ENCODE data around the gene CPLANE1. TPM values are rescaled to one million over a fixed set of nuclear protein-coding genes. Genes with fewer than 3 reads are reported as not detected.
"Not testable (repeated sequence)": the region's sequence is repeated elsewhere in the genome, so short reads cannot be mapped to it uniquely, and the experiment has no call there.

The CPLANE1 gene
- total and polyA plus RNA-seq, 10 of the 15 experiments (the other 5 are each of a cell fraction or from before 2014, with no cell fraction given) = 1.7 to 14.8 (median 6.7) TPM

GRCh38 chr5:37103302-37103701 lies 145.9 kb downstream of the CPLANE1 start (continued):
- TF ChIP-seq PKNOX1 (IDR thresholded peaks at IDR 0.05) (no peak), POLR2AphosphoS5 (IDR thresholded peaks at IDR 0.05; ENCODE audit: low read length) (no peak)

- H3K27ac ChIP-seq (ENCODE audit: control insufficient read depth, insufficient read depth); H4K20me1 ChIP-seq (ENCODE audit: control insufficient read depth, insufficient read depth); H3K9ac ChIP-seq (ENCODE audit: control insufficient read depth, insufficient read depth, low read length); DNase-seq (ENCODE audit: low read depth, low spot score); POLR2A ChIA-PET; BruUV-seq (replicated peaks); CTCF ChIA-PET; intact Hi-C loops (cut with micrococcal nuclease; ENCODE audit: unreplicated experiment); H3K9me3 ChIP-seq (replicated peaks; ENCODE audit: control insufficient read depth, insufficient read depth, low read length); H3K4me3 ChIP-seq; in situ Hi-C loops (cut with MboI); H3K4me1 ChIP-seq (ENCODE audit: control insufficient read depth, insufficient read depth, low read length); H3K79me2 ChIP-seq (ENCODE audit: control insufficient read depth, insufficient read depth, low read length); RAD21 ChIA-PET (ENCODE audit: unreplicated experiment); H3K36me3 ChIP-seq (ENCODE audit: control insufficient read depth in 2 of 2, insufficient read depth in 2 of 2, low read length in 1 of 2); H3K4me2 ChIP-seq (ENCODE audit: control insufficient read depth, insufficient read depth); FAIRE-seq; H3K27me3 ChIP-seq (replicated peaks in 1 of 2; ENCODE audit: control insufficient read depth in 2 of 2, insufficient read depth in 2 of 2, low read length in 1 of 2); H2AFZ ChIP-seq (ENCODE audit: control insufficient read depth, low read depth, low read length); ATAC-seq: not testable (repeated sequence)
- 82% methylated on average over 5 of the region's 5 CpGs for WGBS (ENCODE audit: insufficient coverage, insufficient replicate concordance, low lambda C conversion rate, missing lambda C conversion rate)
- SMC1A ChIA-PET (ENCODE audit: uncharacterized antibody, unreplicated experiment) = interaction anchor here (0.8 to 1.0 kb wide), 3 partner anchors 10 to 21 kb away, joined by 3 to 4 read pairs (median 3); no protein-coding TSS in a partner anchor
Measured at GRCh38 chr5:37099267-37099666, 149.9 kb downstream of the CPLANE1 start.

GRCh38 chr5:37093795-37094194 lies 155.4 kb downstream of the CPLANE1 start:
- ATAC-seq; BruUV-seq (replicated peaks); DNase-seq (ENCODE audit: low read depth, low spot score); intact Hi-C loops (cut with micrococcal nuclease; ENCODE audit: unreplicated experiment); H3K9me3 ChIP-seq (replicated peaks; ENCODE audit: control insufficient read depth, insufficient read depth, low read length); H3K27ac ChIP-seq (ENCODE audit: control insufficient read depth, insufficient read depth); H3K79me2 ChIP-seq (ENCODE audit: control insufficient read depth, insufficient read depth, low read length); CTCF ChIA-PET; H3K4me3 ChIP-seq; H2AFZ ChIP-seq (ENCODE audit: control insufficient read depth, low read depth, low read length); H3K4me1 ChIP-seq (ENCODE audit: control insufficient read depth, insufficient read depth, low read length); H3K4me2 ChIP-seq (ENCODE audit: control insufficient read depth, insufficient read depth); H3K27me3 ChIP-seq (replicated peaks in 1 of 2; ENCODE audit: control insufficient read depth in 2 of 2, insufficient read depth in 2 of 2, low read length in 1 of 2); FAIRE-seq; in situ Hi-C loops (cut with MboI); POLR2A ChIA-PET; RAD21 ChIA-PET (ENCODE audit: unreplicated experiment); H3K9ac ChIP-seq (ENCODE audit: control insufficient read depth, insufficient read depth, low read length); H3K36me3 ChIP-seq (ENCODE audit: control insufficient read depth in 2 of 2, insufficient read depth in 2 of 2, low read length in 1 of 2); H4K20me1 ChIP-seq (ENCODE audit: control insufficient read depth, insufficient read depth): not testable (repeated sequence)
- SMC1A ChIA-PET (ENCODE audit: uncharacterized antibody, unreplicated experiment) = interaction anchor here (0.9 kb wide), 1 partner anchor 14 kb away, joined by 3 read pairs; no protein-coding TSS in a partner anchor
- 98% methylated on average over 3 of the region's 4 CpGs for WGBS (ENCODE audit: insufficient coverage, insufficient replicate concordance, low lambda C conversion rate, missing lambda C conversion rate)
